Measurements from ENCODE around the gene TNFAIP8L1.

The TNFAIP8L1 gene

GRCh38 chr19:4701557-4701956, 62.2 kb downstream of the TNFAIP8L1 start:
- TF ChIP-seq, protein P1, sequence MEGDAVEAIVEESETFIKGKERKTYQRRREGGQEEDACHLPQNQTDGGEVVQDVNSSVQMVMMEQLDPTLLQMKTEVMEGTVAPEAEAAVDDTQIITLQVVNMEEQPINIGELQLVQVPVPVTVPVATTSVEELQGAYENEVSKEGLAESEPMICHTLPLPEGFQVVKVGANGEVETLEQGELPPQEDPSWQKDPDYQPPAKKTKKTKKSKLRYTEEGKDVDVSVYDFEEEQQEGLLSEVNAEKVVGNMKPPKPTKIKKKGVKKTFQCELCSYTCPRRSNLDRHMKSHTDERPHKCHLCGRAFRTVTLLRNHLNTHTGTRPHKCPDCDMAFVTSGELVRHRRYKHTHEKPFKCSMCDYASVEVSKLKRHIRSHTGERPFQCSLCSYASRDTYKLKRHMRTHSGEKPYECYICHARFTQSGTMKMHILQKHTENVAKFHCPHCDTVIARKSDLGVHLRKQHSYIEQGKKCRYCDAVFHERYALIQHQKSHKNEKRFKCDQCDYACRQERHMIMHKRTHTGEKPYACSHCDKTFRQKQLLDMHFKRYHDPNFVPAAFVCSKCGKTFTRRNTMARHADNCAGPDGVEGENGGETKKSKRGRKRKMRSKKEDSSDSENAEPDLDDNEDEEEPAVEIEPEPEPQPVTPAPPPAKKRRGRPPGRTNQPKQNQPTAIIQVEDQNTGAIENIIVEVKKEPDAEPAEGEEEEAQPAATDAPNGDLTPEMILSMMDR (IDR thresholded peaks at IDR 0.05; ENCODE audit: low read length, missing control alignments) = no peak
- H3K4me3 ChIP-seq (replicated peaks; ENCODE audit: low read depth, low read length) = no peak overlapping the region
- no peak for DNase-seq (ENCODE audit: low read depth)

GRCh38 chr19:4702764-4703163, 63.4 kb downstream of the TNFAIP8L1 start:
- no peak for DNase-seq (ENCODE audit: low read depth)

GRCh38 chr19:4703671-4704316, 64.5 kb downstream of the TNFAIP8L1 start:
- H3K4me3 ChIP-seq (replicated peaks; ENCODE audit: low read depth, low read length) = no peak overlapping the region
- TF ChIP-seq, protein P1 (IDR thresholded peaks at IDR 0.05; ENCODE audit: low read length, missing control alignments) = no peak
- DNase-seq (ENCODE audit: low read depth) = no peak

More at GRCh38 chr19:4702764-4703163, 63.4 kb downstream of the TNFAIP8L1 start:
- TF ChIP-seq, protein P1 (IDR thresholded peaks at IDR 0.05; ENCODE audit: low read length, missing control alignments) = no peak
- no peak overlapping the region for H3K4me3 ChIP-seq (replicated peaks; ENCODE audit: low read depth, low read length)

DNA sequence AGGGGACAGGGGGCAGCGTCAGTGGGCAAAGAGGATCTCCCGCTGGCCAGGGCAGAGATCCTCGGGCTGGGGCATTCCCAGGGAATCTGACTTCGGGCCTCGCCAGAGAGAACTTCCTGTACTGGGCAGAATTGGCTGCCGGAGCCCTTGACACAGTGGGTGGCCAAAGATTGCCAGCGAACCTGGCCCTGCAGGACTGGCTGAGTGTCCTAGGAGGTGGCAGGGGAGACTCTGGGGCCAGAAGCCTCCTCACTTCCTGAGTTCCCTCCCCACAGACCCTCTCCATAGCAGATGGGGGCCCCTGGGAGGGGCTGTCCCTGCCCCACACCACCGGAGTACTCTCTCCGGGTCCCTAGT, 65.0 kb downstream of the TNFAIP8L1 start:
- no peak for DNase-seq (ENCODE audit: low read depth)
- TF ChIP-seq, protein P1 (IDR thresholded peaks at IDR 0.05; ENCODE audit: low read length, missing control alignments) = no peak
- no peak overlapping the region for H3K4me3 ChIP-seq (replicated peaks; ENCODE audit: low read depth, low read length)

All from fibroblast of pulmonary artery (primary cell).